ENCODE data around the gene LEMD3. TPM values are rescaled to one million over a fixed set of nuclear protein-coding genes. Genes with fewer than 3 reads are reported as not detected.

Gene LEMD3
- total RNA-seq, 1 donor from 2014 or later, result 17.2 TPM

Other genes with a start within 250 kb of the LEMD3 start
- gene WIF1, start 48.3 kb upstream of the LEMD3 start, total RNA-seq, result 0.13 TPM
- 166 TPM for gene MSRB3, start 109.1 kb downstream of the LEMD3 start, total RNA-seq

Data from cardiac septum (tissue), 1 donor.